NCI-H146 treated with DMSO at 0.1 percent for 48 hours (cell line): Measurements from ENCODE around the gene CNGA3.
"Not testable (repeated sequence)": the region's sequence is repeated elsewhere in the genome, so short reads cannot be mapped to it uniquely, and the experiment has no call there.

ENCODE experiments used
- DNase-seq: peaks from one replicate; lab custom pipeline; 2025; ENCODE audit not compliant: unreplicated experiment; lab: John Stamatoyannopoulos, UW

The CNGA3 gene

GRCh38 chr2:98346311-98347236 lies at the start of gene CNGA3:
Gene CNGA3, plus strand, starts transcription at chr2:98346456. Its CDS starts 23,520 bp downstream, at chr2:98369976.
- no peak for DNase-seq

- DNase-seq = no peak
Observed at GRCh38 chr2:98297817-98298682, 48.2 kb upstream of the CNGA3 start.

- DNase-seq = no peak
Observed at GRCh38 chr2:98298683-98299164, 47.5 kb upstream of the CNGA3 start.

- DNase-seq = no peak
Observed at GRCh38 chr2:98299211-98299905, 46.9 kb upstream of the CNGA3 start.

GRCh38 chr2:98300141-98300874 lies 45.9 kb upstream of the CNGA3 start:
- DNase-seq = no peak

- no peak for DNase-seq
Observed at GRCh38 chr2:98301469-98301868, 44.8 kb upstream of the CNGA3 start.

GRCh38 chr2:98307131-98307696 lies 39.0 kb upstream of the CNGA3 start:
- DNase-seq = not testable (repeated sequence)

GRCh38 chr2:98308068-98308467 lies 38.2 kb upstream of the CNGA3 start:
- DNase-seq = no peak

GRCh38 chr2:98308532-98308931 lies 37.7 kb upstream of the CNGA3 start:
- DNase-seq = no peak

GRCh38 chr2:98309580-98309979 lies 36.7 kb upstream of the CNGA3 start:
- DNase-seq = no peak

GRCh38 chr2:98310010-98310409 lies 36.2 kb upstream of the CNGA3 start:
- DNase-seq = no peak

GRCh38 chr2:98311090-98311489 lies 35.2 kb upstream of the CNGA3 start:
- DNase-seq = no peak

GRCh38 chr2:98311771-98312545 lies 34.3 kb upstream of the CNGA3 start:
- DNase-seq = no peak

- no peak for DNase-seq
Observed at GRCh38 chr2:98313492-98314250, 32.6 kb upstream of the CNGA3 start.

- DNase-seq = no peak
Observed at GRCh38 chr2:98314251-98314650, 32.0 kb upstream of the CNGA3 start.

- DNase-seq = no peak
Observed at GRCh38 chr2:98315957-98316356, 30.3 kb upstream of the CNGA3 start.

- no peak for DNase-seq
Observed at GRCh38 chr2:98317214-98317613, 29.0 kb upstream of the CNGA3 start.

GRCh38 chr2:98320171-98320570 lies 26.1 kb upstream of the CNGA3 start:
- DNase-seq = not testable (repeated sequence)

GRCh38 chr2:98324181-98324580 lies 22.1 kb upstream of the CNGA3 start:
- DNase-seq = no peak
